Superior temporal gyrus (tissue), 1 donor: ENCODE data around the gene TAC3.
"Not testable (repeated sequence)": the region's sequence is repeated elsewhere in the genome, so short reads cannot be mapped to it uniquely, and the experiment has no call there.

ENCODE experiments used
- DNase-seq: peaks from one replicate; pipeline ENCODE4 v3.0.0-alpha.2; 2016; ENCODE audit errors: extremely low spot score

Gene TAC3

DNA sequence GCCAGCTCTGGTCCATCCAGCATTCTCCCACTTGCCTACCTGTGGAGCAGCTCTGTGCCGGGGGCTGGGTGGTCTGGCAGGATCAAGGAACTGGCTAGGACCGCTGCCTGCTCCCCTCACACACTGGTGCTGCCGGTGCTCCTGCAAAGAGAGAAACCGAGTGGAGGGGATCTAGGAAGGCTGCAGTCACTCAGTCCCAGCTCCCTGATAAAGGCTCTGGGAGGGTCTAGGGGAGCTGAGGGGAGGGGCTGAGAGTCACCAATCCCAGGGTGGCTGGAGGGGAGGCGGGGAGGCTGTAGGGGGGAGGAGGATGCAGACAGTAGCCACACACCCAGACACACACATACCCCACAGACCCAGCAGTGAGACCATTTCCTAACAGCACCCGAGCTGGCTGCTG lies at the start of gene TAC3:
TAC3 (minus strand) TSS at position 182 of the 400 bp plus-strand sequence. CDS start 732 bp downstream, outside the sequence.
- DNase-seq, result no peak

DNA sequence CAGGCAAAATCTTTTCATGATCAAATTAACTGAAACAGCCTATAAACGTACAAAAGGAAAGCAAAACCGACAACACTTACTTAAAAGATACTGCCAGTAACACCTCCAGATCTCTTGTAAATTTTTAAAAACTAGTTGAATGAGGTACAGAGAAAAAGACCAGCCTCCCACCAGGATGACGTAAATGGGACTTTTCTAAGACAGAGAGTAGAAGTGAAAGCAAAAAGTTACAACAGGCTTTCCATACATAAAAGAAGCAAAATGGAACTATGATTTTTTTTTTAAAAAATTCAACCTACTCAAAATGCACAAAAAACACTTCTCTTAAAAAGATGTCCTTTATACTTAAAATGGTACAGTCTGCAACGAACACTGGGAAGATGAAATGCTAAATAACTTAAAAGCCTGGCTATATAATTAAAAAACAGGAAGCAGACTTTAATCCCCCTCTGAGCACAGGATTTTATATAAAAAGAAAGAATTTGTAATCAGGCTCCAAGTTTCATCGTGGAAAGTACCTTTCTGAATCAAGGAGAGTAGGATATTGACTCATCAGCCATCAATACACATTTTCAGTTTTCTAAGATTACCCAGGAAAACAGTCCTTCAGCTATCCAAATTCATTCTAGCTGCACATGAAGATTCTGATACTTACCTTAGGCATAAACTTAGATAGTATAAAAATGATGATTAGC lies 47.8 kb upstream of the TAC3 start:
- no peak for DNase-seq

DNA sequence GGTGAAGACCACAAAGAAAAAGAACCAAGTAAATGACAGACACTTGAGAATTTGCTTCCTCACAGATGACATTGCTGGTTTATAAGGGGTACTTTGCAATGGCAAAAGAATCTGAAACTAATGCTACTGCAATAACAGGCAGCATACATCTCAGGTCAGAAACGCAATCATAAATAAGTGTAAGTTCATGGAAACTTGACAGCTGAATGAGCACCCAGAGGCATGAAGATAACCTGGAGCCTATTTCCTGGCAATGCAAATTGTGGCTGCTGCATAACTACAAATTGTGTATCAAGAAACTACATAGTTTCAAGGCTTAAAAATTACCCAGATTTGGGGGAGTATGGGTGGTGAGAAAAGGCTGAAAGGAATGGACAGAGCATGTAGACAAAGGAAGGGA lies 42.1 kb upstream of the TAC3 start:
- no peak for DNase-seq

DNA sequence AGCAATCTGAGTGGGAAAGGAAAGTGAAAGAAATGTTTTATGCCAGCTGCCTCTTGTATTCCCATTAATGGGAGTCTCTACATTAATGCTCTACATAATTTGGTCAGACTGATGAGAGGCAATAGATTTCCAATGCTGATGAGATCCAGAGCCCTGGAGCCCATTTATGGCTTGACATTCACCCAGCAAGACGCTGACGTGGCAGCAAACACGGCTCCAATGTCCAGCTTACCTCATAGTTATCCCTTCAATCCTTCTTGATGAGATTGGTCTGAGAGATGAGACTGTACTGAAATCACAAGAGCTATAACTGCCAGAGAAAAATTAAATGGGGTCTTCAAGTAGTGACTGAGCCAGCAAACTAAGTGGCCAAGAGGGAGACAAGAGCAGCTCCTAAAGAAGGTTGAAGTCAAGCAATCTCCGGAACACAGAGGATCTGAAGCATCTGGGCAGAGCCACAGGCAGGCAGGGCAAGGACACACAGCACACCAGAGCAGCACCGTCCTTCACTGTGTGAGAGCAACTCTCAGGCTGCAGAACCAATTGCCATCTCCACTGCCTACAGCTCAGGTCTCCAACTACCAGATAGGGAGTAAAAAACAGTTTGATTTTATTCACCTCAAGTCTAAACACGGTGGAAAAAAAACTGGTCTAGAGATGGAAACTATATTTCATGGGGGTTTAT lies 40.9 kb upstream of the TAC3 start:
- no peak for DNase-seq

DNA sequence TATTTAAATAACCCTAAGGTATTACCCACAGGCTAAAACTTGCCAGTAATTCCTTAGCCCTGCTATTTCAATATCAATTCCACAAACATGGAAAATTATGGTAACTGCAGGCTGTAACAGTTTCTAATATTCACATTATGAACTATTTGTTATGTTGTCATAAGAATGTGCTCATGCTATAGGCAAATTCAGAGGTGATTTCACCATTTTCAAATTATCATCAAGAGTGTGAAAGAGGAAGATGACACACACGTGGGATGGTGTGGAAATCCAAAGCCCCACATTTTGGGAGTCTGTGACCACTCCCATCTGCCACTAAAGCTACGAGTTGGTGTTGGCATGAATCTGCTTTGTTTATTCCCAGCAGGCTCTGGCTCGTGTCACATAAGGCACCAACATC lies 39.5 kb upstream of the TAC3 start:
- no peak for DNase-seq

DNA sequence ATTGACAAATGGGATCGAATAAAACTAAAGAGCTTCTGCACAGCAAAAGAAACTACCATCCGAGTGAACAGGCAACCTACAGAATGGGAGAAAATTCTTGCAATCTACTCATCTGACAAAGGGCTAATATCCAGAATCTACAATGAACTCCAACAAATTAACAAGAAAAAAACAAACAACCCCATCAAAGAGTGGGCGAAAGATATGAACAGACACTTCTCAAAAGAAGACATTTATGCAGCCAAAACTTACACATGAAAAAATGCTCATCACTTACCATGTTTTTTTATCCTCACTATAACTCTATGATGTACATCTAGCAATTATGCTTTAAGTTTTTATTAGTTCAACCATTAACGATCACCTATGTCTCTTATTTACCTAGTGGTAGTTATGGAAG lies 37.6 kb upstream of the TAC3 start:
- DNase-seq, result not testable (repeated sequence)

DNA sequence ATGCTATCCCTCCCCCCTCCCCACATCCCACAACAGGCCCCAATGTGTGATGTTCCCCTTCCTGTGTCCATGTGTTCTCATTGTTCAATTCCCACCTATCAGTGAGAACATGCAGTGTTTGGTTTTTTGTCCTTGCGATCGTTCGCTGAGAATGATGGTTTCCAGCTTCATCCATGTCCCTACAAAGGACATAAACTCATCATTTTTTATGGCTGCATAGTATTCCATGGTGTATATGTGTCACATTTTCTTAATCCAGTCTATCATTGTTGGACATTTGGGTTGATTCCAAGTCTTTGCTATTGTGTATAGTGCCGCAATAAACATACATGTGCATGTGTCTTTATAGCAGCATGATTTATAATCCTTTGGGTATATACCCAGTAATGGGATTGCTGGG lies 36.8 kb upstream of the TAC3 start:
- not testable (repeated sequence) for DNase-seq

DNA sequence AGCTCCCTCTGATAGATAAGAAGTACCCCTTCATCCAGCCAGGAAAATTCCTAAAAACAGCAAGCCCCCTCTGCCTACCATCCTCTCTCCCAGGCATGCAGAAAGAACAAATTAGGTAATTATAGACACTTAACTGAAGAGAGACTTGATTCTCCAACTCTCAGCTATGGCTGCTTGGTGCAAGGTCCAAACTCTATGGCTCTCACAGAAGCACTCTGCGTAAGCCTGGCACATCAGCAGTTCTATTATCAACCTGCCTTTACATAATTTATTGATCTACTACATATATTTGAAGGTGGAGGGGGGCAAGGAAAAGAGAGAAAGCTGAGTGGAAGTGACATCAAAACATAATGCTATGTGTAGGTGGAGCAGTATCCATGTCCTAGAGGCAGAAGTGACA lies 34.7 kb upstream of the TAC3 start:
- DNase-seq, result no peak

DNA sequence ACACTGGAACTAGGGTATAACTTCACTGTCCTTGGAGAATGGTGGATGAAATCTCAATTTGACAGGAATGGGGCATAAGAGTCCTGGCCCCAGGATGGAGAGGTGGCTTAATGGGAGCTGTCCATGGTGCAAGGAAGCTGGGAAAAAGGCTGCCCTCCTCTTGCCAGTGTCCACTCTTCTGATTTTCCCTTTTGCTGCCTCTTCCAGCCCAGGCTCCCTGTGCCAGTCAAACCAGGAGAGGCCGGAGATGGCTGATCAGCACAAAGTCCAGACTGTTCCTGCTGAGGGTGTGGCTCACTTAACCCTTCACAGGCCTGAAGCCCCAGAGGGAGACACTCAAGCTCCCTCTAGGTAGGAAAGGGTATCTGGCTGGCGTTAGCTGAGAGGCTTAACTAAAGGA lies 33.6 kb upstream of the TAC3 start, which contains the start of gene MYO1A:
MYO1A (minus strand) TSS at position 240 of the 400 bp plus-strand sequence. CDS start 1,806 bp downstream, outside the sequence.
- DNase-seq, result no peak

DNA sequence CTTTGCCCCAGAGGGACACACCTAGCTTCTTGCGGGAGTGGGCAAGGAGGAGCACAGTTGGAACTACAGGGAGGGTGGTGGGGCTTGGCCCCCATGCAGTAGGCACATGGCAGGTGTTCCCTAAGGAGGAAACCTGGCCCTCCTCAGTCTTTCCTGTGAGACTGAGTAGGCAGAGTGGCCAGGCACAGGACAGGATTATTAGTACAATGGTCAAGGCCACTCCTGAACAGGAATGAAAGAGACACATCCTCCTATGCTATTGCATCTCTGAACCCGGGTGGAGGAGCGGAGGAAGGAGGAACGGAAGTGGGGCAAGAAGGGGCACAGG lies 32.8 kb upstream of the TAC3 start:
- DNase-seq, result no peak

DNA sequence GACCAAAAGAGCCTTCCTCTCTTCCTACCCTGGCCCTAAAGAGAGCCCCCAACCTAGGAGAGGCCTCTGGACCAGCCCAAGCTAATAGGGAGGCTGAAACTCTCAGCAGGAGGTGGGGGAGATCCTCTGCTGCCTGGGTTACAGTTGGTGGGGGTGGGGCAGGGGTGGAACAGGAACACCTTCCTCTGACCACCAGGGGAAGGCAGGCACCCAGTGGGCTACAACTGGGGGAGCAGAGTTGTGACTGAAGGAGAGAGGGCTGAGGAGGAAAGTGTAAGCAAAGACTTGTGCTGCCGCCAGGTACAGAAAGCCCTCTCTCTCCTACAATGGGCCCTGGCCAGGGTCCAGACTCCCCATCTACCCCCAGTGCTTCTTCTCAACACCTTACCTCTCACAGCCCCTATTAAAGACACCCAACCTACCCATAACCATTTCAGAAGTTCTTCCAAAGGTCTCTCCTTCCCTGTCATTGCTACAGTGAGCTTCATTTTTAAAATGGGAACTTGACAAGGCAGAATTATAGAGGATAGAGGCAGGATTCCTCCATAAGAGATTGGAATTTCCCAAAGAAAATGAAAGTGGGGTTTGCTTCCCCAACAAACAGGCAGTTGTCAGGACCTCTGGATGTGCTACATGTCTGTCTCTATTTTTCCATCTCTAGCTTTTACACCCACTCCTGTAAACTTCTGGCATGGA lies 32.2 kb upstream of the TAC3 start:
- DNase-seq, result no peak

DNA sequence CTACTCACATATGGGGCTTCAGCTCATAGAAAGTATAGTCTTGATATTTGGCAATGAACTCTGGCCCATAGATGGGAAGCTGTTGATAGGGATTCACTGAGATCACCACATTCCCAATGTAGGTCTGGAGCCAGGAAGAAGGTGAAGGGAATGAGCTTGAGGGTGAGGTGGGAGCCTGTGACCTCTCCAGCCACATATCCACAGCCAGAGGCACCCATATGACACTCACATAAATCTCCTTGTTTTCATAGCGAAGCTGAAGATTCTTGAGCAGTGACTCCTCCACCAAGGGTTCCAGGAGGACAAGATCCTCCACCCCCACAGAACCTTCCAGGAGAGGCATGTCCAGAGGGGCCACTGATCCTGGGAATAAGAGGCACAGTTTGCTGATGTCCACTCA lies 31.7 kb upstream of the TAC3 start:
- no peak for DNase-seq

DNA sequence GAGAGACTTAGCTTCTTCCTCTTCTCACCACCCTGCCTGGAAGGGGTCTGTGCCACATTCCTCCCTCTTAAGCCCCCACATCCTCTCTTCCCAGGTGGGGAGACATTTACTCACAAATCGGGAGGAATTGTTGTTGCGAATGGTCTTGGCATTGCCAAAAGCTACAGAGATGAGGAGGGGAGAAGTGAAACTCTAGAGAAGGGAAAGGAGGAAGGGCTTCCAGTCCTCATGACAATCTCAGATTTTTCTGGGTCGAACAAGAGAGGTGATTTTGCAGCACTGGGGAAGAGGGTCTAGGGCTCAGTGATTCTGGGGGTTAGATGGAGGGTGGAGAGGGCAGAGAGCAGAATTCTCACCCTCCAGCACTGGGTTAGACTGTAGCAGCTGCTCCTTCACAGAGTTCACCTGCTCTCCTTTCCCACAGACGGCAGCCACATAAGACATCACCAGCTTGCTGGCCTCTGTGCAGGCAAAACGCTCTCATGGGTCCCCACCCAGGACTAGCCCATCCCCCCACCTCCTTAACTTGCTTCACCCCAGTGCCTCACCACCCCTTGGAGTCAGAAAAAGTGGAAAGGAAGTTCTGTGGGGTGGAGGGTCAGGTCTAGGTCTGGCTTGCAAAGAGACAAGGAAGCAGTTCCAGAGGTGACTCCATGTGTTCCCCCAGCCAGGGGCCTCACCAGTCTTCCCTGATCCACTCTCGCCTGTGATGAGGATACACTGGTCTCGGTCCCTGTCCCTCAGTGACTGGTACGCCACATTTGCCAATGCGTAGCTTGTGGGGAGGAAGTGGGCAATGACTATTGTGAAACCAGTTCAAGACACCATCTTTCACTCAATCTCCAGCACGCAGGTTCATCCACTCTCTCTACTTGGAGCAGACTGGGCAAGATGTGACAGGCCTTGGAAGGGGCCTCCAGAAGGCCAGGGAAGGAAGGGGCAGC lies 30.9 kb upstream of the TAC3 start:
- no peak for DNase-seq

DNA sequence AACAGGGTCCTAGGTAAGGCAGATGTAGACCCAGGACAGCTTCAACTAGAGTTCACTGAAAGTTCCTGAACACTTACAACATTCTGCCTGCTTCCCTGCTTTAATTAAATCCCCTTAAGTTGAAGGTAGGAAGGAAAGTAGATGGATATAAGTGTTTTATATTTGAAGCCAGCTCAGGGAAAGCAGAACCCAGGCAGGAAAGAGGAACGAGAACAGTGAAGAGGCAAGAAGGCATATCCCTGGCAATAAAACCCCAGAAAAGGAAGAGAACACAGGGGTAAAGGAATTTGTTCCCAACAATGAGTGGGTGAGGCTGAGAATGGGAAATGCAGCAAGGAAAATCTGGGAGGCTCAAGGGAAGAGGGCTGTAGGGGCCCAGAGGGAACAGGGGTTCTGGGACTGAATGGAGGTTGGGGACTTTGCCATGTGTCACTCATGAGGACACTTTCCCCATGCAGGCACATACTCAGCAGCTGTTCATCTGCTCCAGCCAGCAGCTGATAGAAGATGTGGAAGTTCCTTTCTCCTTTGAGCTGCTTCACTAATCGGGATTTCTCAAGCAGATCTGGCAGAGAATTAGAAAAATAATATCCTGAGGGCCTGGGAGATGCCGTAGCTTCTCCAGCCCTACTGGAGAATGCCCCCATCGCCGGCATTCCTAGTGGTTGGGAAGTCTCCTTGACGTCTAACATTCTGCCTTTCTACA lies 29.9 kb upstream of the TAC3 start:
- no peak for DNase-seq

DNA sequence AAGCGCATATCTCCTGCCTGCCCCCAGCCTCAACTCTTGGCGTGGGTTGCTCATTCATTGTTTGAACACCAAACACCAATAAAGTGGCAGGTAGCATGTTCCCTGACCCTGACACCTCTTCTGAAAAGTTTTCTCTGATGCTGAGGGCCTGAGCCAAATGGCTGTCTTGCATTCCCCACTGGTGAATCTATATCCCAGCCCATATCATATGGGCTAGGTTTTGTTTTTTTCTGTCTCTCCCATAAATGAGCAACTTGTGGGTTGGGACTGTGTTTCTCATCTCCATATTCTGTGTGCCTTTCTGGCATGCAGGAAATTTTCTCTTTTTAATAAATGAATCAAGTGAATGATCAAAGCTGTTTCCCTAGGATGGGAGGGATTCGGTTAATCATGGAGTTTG lies 28.6 kb upstream of the TAC3 start:
- DNase-seq, result no peak

DNA sequence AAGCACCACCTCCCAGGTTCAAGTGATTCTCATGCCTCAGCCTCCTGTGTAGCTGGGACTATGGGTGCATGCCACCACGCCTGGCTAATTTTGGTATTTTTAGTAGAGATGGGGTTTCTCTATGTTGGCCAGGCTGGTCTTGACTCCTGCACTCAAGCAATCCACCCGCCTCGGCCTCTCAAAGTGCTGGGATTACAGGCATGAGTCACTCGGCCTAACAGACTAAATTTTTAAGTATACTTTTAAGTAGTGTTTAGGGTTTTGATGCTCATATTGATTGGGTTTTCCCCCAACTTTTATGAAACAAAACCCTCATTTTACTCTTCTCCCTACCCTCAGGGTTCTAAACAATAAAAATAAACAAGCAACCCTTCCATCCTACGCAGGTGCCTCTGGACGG lies 28.1 kb upstream of the TAC3 start:
- DNase-seq, result no peak

DNA sequence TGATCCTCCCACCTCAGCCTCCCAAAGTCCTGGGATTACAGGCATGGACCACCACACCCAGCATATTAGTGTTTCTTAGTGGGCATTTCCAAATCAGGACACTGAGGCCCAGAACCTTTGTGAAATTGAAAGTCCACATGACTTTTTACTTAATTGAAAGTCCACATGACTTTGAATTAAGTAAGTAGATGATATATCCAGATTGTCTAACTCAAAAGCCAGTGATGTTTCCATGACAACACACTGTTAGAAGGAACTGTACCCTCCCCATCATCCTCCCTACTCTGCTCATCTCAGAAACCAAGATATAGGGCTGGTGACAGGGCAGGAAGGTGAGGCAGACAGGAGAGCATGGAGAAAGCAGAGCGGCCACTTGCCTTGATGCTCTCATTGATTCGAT lies 26.4 kb upstream of the TAC3 start:
- DNase-seq, result no peak

DNA sequence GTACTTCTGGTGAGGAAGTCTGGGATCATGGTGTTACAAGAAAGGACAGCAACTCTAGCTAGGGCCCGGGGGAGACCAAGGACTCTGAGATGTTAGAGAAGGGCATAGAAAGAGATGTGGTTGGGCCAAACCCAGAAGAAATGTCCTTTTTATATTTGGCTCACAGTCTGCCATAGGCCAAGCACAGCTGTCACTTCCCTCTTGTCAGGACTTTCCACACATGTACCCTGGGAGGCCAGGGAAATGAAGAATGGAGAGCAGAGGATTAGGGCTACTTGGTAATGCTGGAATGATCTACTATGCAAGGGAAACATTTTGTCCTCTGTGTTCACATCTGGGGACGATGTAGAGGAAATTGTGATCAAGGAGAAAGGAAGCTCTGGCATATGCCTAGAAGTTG lies 24.4 kb upstream of the TAC3 start:
- no peak for DNase-seq

DNA sequence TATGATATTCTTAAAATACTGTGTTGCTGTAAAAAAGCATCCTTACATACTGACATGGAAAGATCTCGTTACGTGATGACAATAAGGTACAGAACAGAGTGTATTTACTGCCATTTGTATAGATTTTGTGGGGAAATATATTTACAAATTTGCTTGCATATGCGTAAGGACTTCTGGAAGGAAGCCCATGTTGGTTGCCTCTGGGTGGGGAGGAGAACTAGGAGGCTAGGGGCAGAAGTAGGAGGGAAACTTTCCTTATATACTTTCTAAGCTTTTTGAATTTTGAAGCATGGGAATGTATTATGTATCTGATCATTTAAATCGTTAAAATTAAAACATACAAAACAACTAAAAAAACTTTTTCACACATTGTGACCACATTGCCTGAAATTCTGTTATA lies 23.9 kb upstream of the TAC3 start:
- no peak for DNase-seq

DNA sequence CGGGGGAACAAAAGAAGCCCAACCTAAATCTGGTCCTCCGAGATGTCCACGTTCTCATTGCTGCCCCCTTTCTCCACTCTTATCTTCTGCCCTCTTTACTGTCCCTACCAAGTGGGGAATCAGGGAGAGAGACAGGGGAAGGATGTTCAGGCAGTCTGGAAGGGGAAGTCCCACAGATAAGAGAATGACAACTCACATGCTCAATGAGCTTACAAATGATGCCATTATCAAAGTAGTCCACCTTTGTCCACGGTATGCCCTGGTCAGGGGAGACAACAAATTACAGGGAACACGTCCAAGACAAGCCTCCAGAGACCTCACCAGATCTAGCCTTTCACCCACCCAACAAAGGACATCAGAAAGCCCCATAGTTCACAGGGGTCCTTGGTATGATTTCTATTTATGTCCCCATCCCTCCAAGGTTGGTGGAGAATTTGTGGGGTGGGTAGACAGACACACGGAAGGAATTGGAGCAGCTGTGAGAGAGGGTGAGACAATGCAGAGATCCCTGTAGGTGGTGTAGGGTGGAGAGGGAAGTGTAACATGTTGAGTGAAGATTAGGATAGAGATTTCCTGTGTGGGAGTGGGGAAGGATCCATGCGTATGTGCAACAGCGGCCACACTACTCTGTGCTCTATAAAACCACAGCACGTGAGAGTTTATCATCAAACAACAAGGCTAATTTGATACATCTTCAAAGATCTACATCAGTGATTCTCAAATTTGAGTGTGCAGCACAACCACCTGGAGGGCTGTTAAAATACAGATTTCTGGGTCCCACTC lies 22.9 kb upstream of the TAC3 start:
- no peak for DNase-seq

DNA sequence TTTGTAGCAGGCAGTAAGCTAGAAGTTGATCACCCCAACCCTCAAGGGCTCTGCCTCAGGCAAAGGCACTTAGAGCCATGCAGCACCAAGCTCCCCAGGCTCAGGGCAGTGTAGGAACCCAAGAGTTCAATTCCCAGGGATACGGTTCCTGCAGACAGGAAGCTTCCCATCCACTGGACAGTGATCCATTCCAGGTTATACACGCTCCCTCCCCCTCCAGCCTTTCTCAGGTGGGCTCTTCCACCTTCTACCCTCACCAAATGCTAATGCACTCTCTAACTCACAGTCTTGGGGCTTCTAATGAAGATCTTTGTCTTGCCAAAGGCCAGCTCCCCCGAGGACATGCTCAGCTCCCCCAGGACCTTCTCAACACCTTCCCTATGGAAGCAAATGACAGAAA lies 20.9 kb upstream of the TAC3 start:
- DNase-seq, result no peak
